Upper lobe of right lung (tissue), 1 donor: Measurements from ENCODE around the gene TRAF3IP3. TPM values are rescaled to one million over a fixed set of nuclear protein-coding genes. Genes with fewer than 3 reads are reported as not detected.

Experiments
- ATAC-seq: fragments of 200-7000 bp; cut with Tn5 transposase; one replicate; pipeline ENCODE4 v1.9.1; 2020; ENCODE audit warnings: mild to moderate bottlenecking, moderate library complexity
- DNase-seq: peaks from one replicate; pipeline ENCODE4 v3.0.0-alpha.2; 2020
- H3K27ac ChIP-seq: fragments of 200-600 bp; one replicate; pipeline ENCODE4 v1.8.0; 2022
- H3K27me3 ChIP-seq: fragments of 200-600 bp; one replicate; pipeline ENCODE4 v1.8.0; 2022; ENCODE audit warnings: mild to moderate bottlenecking
- H3K36me3 ChIP-seq: fragments of 200-600 bp; one replicate; pipeline ENCODE4 v1.8.0; 2022
- H3K4me1 ChIP-seq: fragments of 200-600 bp; one replicate; pipeline ENCODE4 v1.8.0; 2022
- H3K4me3 ChIP-seq: fragments of 200-600 bp; one replicate; pipeline ENCODE4 v1.8.0; 2022; ENCODE audit warnings: mild to moderate bottlenecking
- H3K9me3 ChIP-seq: fragments of 200-600 bp; one replicate; pipeline ENCODE4 v1.8.0; 2022
- intact Hi-C: fragments of 100-400 bp; cut with DNase I; formaldehyde crosslinking; loops from one replicate; pipeline ENCODE4 v1.11.0; 2022
- total RNA-seq: library from RNA; stranded (reverse); fragmentation: NEBNext Ultra II Directional; extraction: Animal tissue kit (Norgen Biotek cat#: 25700); gene quantifications from one replicate; pipeline ENCODE4 v1.2.1, GENCODE V29; 2021
- TF ChIP-seq, protein P1 (sequence below): fragments of 200-600 bp; IDR thresholded peaks from one replicate; pipeline ENCODE4 v1.8.0; 2022; ENCODE audit warnings: antibody characterized with exemption
- donor health status: DM: no; HTN: yes; CAD: no; lungs with severe emphysema.

Gene TRAF3IP3
- total RNA-seq, 1 donor from 2014 or later: 12.4 TPM

DNA sequence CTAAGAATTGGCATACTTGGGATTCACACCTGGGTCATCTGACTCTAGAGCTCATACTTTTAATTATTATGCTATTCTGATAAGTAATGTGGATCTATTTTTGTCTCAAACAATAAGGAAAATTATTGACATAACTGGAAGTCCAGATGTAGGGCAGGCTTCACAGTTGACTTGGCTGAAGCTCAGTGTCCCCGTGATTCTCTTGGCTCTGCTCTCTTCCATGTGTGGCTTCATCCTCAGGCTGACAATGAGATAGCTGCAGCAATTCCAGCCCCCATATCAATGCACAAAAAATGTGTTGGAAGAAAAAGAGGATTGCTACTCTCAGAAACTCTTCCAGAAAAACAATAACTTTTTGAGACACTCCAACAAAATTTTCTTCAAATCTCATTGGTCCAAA is 27.4 kb upstream of the TRAF3IP3 start:
- DNase-seq (no peak), ATAC-seq (no peak)
- Histone ChIP-seq H3K27me3 (no peaks in the 10 kb centered on the region), H3K9me3 (no peaks in the 10 kb centered on the region), H3K4me1 (peaks cover 4% of the 10 kb centered on the region), H3K27ac (no peak overlapping the region), H3K4me3 (no peak overlapping the region), H3K36me3 (no peaks in the 10 kb centered on the region)
- TF ChIP-seq, protein P1, sequence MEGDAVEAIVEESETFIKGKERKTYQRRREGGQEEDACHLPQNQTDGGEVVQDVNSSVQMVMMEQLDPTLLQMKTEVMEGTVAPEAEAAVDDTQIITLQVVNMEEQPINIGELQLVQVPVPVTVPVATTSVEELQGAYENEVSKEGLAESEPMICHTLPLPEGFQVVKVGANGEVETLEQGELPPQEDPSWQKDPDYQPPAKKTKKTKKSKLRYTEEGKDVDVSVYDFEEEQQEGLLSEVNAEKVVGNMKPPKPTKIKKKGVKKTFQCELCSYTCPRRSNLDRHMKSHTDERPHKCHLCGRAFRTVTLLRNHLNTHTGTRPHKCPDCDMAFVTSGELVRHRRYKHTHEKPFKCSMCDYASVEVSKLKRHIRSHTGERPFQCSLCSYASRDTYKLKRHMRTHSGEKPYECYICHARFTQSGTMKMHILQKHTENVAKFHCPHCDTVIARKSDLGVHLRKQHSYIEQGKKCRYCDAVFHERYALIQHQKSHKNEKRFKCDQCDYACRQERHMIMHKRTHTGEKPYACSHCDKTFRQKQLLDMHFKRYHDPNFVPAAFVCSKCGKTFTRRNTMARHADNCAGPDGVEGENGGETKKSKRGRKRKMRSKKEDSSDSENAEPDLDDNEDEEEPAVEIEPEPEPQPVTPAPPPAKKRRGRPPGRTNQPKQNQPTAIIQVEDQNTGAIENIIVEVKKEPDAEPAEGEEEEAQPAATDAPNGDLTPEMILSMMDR: no peak
- intact Hi-C loops: no loop called here

DNA sequence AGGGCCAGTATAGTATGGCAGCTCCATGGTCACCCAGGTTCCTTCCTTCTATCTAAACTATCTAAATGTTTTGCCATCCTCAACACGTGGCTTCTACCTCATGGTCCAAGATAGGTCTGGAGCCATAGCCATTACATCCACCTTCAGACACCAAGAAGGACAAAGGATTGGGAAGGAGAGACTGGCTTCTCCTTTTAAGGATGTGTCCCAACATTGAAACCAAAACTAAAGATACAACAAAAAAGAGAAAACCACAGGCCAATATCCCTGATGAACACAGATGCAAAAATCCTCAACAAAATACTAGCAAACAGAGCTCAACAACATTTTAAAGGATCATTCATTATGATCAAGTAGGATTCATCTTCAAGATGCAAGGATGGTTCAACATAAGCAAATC is 26.4 kb upstream of the TRAF3IP3 start:
- Histone ChIP-seq H3K4me3 (no peak overlapping the region), H3K27me3 (no peaks in the 10 kb centered on the region), H3K4me1 (peaks cover 4% of the 10 kb centered on the region), H3K27ac (no peak overlapping the region), H3K9me3 (no peaks in the 10 kb centered on the region), H3K36me3 (no peaks in the 10 kb centered on the region)
- TF ChIP-seq, protein P1: no peak
- DNase-seq (no peak), ATAC-seq (no peak)
- intact Hi-C loops: no loop called here

DNA sequence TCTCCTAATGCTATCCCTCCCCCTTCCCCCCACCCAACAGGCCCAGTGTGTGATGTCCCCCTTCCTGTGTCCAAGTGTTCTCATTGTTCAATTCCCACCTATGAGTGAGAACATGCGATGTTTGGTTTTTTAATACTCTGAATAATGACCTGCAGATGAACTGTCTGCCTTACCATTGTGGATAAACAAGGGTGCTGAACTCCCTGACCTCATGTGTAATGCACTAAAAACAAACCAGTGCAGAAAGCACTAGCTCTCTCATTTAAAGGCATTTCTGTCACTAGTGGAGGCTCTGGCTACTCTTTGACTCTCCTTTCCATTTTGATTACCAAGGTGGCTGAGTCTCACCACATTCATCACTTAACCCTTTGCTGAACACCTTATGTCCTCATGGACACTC is 23.1 kb upstream of the TRAF3IP3 start:
- no peaks in the 10 kb centered on the region for H3K27me3 ChIP-seq
- no peaks in the 10 kb centered on the region for H3K9me3 ChIP-seq
- ATAC-seq (no peak), DNase-seq (no peak)
- no peaks in the 10 kb centered on the region for H3K36me3 ChIP-seq
- peaks cover 8% of the 10 kb centered on the region for H3K4me1 ChIP-seq
- H3K4me3 ChIP-seq: no peak overlapping the region
- intact Hi-C loops: no loop called here
- TF ChIP-seq, protein P1: no peak
- no peak overlapping the region for H3K27ac ChIP-seq

DNA sequence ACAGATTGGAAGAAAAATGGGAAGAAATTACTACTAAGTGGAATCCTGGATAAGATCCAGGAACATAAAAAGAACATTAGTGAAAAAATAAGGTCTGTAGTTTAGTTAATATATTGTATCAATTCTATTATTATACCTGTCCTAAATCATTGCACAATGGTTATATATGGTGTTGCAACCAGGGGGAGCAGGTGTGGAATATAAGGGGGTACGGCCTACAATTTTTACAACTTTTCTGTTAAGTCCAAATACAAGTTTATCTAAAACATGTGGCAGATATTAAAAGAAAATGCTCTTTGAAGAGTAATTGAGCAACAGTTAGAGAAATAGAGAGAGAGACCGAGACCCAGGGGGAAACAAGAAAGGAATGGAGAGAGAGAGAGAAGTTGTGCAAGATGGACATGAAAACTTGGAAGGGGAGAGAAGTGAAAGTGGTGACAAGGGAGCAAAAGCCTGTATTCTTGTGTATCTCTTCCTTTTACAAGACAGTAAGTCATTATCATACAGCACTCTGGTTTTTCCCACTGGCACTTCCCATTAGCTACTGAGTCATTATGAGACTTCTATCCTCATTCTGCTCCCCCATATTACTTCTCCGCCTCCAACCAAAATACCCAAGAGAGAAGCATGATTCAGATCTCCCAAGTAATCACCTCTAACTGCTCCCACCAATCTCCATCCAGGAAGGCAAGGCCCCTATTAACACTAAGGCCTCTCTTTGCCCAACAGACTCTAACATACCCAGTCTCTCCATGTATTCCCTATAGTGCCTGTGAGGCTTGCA is 22.3 kb upstream of the TRAF3IP3 start:
- Histone ChIP-seq H3K4me3 (no peak overlapping the region), H3K27me3 (no peaks in the 10 kb centered on the region), H3K4me1 (peaks cover 8% of the 10 kb centered on the region), H3K27ac (no peak overlapping the region), H3K36me3 (no peaks in the 10 kb centered on the region), H3K9me3 (no peaks in the 10 kb centered on the region)
- ATAC-seq (peak; percentile 71), DNase-seq (no peak)
- TF ChIP-seq, protein P1: no peak
- intact Hi-C loops: no loop called here

DNA sequence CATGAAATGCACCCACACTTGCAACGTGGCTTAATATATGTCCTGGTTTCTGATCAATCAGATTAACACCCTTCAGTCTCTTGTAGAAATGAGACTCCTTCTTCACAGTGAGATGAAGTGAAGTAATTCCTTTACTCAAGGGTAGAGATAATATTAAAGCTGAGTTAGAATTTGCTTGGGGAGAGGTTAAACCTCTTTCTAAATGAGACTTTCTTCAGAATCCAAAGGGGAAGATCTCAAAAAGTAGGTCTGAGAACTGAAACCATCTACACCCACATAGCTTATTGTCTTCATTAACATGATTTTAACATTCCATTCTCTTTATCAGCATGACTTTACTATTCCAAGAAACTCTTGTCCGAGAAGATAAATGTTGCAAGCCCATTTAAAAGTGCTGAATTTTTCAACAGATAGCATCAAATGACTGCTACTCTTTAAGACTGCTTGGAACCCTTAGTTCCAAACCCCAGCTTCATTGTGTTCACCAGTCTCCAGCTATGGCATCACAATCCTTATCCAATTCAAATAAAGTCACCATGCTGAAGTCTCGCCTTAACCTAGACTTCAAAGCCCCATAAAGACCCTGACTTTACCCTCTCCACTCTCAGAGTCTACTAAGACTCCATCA is 19.2 kb upstream of the TRAF3IP3 start:
- TF ChIP-seq, protein P1: no peak
- H3K27me3 ChIP-seq: no peaks in the 10 kb centered on the region
- no peaks in the 10 kb centered on the region for H3K36me3 ChIP-seq
- H3K27ac ChIP-seq: no peak overlapping the region
- intact Hi-C loops: no loop called here
- ATAC-seq (no peak), DNase-seq (no peak)
- H3K4me1 ChIP-seq: peaks cover 8% of the 10 kb centered on the region
- H3K4me3 ChIP-seq: no peak overlapping the region
- no peaks in the 10 kb centered on the region for H3K9me3 ChIP-seq
